ENCODE results near the gene ENDOU.

- TF ChIP-seq CTCF (IDR thresholded peaks at IDR 0.05): no peak
- TF ChIP-seq POLR2AphosphoS5 (IDR thresholded peaks at IDR 0.05; ENCODE audit: low read depth, low read length): no peak
- no peak for TF ChIP-seq TCF7L2 (IDR thresholded peaks at IDR 0.05; ENCODE audit: low read depth, low read length)
These were observed 41.4 kb upstream of the ENDOU start for GRCh38 chr12:47766502-47767215.
